HL-60 (cell line): ENCODE data around the gene KCNK15.

Experiments used
- SPI1 ChIP-seq: IDR thresholded peaks from 2 replicates; pipeline ENCODE4 v1.6.1; 2012; ENCODE audit warnings: low read depth, mild to moderate bottlenecking, borderline replicate concordance
- TF ChIP-seq, protein P1 (sequence below): IDR thresholded peaks from one replicate; pipeline ENCODE4 v1.5.1; 2011; ENCODE audit warnings: low read length, control low read depth, inconsistent platforms; ENCODE audit not compliant: insufficient read depth

DNA sequence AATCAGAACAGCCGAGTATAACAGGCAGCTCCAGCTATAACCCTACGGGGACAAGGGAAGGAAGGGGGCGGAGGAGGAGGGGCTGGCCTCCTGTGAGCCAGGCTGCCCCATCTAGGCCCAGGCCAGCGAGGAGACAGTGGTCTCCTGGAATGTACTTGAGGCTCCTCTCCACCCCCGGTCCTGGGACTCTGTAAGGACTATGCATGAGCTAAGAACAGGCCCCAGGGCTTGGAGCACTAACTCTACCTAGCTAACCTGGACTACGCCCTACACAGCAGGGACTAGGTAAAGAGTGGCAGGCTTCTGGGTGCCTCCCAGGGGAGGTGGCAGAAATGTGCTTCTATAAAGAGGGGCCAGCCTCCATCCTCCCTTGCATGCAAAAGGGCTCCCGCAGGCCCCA lies 8.9 kb downstream of the KCNK15 start:
- no peak for TF ChIP-seq SPI1
- TF ChIP-seq, protein P1, sequence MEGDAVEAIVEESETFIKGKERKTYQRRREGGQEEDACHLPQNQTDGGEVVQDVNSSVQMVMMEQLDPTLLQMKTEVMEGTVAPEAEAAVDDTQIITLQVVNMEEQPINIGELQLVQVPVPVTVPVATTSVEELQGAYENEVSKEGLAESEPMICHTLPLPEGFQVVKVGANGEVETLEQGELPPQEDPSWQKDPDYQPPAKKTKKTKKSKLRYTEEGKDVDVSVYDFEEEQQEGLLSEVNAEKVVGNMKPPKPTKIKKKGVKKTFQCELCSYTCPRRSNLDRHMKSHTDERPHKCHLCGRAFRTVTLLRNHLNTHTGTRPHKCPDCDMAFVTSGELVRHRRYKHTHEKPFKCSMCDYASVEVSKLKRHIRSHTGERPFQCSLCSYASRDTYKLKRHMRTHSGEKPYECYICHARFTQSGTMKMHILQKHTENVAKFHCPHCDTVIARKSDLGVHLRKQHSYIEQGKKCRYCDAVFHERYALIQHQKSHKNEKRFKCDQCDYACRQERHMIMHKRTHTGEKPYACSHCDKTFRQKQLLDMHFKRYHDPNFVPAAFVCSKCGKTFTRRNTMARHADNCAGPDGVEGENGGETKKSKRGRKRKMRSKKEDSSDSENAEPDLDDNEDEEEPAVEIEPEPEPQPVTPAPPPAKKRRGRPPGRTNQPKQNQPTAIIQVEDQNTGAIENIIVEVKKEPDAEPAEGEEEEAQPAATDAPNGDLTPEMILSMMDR: no peak
